VCaP (cell line): ENCODE data around the gene CAPN6.

Experiments used
- H3K27ac ChIP-seq: fragments of 450-650 bp; 2 replicates; pipeline ENCODE4 v1.5.1; 2017
- TF ChIP-seq, protein P1 (sequence below): fragments of 450-650 bp; conservative IDR thresholded peaks from 2 replicates; pipeline ENCODE4 v1.5.1; 2017; ENCODE audit warnings: mild to moderate bottlenecking, moderate library complexity

CAPN6 gene

DNA sequence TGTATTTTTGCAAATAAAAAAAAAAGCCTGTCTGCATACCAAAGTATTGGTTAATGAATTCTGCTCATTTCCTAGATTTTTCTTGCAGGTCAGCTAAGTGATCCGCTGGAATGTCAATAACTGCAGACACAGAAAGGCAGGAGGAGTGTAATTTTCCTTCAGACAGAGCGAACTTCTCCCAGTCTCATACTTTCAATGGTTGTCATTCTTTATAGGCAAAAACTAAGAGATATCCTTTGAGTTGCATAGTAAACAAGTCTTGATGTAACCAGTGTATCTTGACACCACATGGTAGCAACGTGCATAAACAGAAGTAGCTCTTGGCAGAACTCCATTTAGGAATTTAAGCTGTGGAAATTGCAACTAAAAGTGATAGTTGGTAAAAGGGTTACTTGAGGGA, 8.2 kb downstream of the CAPN6 start:
- TF ChIP-seq, protein P1, sequence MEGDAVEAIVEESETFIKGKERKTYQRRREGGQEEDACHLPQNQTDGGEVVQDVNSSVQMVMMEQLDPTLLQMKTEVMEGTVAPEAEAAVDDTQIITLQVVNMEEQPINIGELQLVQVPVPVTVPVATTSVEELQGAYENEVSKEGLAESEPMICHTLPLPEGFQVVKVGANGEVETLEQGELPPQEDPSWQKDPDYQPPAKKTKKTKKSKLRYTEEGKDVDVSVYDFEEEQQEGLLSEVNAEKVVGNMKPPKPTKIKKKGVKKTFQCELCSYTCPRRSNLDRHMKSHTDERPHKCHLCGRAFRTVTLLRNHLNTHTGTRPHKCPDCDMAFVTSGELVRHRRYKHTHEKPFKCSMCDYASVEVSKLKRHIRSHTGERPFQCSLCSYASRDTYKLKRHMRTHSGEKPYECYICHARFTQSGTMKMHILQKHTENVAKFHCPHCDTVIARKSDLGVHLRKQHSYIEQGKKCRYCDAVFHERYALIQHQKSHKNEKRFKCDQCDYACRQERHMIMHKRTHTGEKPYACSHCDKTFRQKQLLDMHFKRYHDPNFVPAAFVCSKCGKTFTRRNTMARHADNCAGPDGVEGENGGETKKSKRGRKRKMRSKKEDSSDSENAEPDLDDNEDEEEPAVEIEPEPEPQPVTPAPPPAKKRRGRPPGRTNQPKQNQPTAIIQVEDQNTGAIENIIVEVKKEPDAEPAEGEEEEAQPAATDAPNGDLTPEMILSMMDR = no peak
- no peak overlapping the region for H3K27ac ChIP-seq

DNA sequence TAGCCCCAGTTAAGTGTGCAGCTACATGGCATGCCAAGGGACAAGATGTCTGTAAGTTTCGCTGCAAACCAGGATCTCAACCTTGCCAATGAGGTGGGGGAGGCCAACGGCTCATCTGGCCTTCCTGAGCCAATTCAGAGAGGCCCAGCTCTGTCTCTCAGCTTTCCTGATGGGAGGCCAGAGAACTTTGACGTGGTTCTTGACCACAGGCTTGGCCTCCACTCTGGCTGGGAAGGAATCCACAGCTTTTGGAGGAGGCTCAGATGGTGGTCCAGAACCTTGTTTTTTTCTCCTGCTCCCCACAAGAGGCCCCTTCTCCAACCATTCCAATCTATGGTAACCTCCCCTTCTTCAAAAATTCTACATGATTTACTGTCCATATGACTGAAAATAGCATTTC, 9.8 kb downstream of the CAPN6 start:
- TF ChIP-seq, protein P1 = no peak
- no peak overlapping the region for H3K27ac ChIP-seq

GRCh38 chrX:111259559-111259958, 10.7 kb downstream of the CAPN6 start:
- H3K27ac ChIP-seq = no peak overlapping the region
- TF ChIP-seq, protein P1 = no peak

DNA sequence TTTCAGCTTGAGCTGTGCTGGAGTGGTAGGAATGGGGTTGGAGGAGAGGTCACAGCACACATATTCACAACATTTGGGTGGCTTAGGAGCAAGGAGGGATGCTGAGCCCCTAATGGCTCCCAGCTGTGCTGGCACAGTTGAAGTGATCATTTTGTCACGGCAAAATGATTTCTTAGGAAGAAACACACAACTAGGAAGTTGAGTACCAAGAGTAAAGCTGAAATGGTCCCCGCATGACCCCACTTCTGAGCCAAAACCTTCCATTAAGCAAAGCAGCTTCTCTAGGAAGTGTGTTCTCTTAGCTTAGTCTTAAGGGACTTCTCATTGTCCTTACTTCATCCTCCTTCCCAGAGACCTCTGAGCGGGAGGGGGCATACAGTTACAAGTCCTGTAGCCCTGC, 12.6 kb downstream of the CAPN6 start:
- TF ChIP-seq, protein P1 = no peak
- no peak overlapping the region for H3K27ac ChIP-seq

- no peak overlapping the region for H3K27ac ChIP-seq
- TF ChIP-seq, protein P1 = no peak
These were observed 15.2 kb downstream of the CAPN6 start for GRCh38 chrX:111254896-111255693.

DNA sequence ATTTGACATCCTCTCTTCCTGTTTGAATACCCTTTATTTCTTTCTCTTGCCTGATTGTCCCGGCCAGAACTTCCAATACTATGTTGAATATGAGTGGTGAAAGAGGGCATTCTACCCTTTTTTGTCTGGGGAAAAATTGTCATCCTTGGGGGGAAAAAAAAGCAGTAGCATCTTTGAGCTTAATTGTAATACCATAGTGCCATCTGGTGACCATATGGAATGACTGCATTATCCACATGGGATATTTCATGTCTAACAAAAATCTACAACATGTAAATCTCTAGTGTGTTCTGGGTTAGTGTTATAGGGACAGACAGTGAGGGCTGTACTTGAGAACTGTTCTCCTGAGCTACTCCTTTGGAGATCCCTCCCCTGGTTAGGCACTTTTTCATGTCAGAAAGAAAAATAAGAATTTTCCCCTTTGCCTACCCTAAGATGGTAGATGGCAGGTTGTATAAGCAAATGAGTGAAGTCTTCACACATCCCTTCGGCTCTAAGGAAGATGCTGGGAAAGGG, 26.0 kb downstream of the CAPN6 start:
- no peak overlapping the region for H3K27ac ChIP-seq

DNA sequence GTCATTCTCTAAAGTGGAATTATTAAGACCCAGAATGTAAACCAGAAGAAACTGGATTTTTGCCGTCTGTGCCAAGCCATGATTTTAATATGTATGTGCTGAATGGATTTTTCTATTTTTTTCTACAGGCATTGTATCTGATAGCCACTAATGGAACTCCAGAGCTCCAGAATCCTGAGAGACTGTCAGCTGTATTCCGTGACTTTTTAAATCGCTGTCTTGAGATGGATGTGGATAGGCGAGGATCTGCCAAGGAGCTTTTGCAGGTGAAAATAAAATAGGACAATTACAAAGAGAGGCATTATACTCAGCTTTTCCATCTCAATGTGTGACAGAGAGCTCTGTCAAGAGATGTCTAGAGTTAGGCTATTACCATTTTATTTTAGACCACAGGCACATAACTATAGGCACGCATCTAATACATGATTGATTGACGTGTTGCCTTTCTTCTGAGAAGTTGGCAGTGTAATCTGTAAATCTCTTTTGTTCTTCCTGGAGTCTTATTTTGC, 53.9 kb downstream of the CAPN6 start:
- H3K27ac ChIP-seq = no peak overlapping the region
- TF ChIP-seq, protein P1 = no peak

More for the DNA sequence above, 26.0 kb downstream of the CAPN6 start:
- TF ChIP-seq, protein P1 = peak; percentile 39
